GM21390 (cell line): ENCODE measurements around the gene NUP214.

Source experiments
- ATAC-seq: cut with Tn5 transposase; IDR thresholded peaks from one replicate; pipeline ENCODE4 v1.9.1; 2021; ENCODE audit not compliant: unreplicated experiment

Gene NUP214

DNA sequence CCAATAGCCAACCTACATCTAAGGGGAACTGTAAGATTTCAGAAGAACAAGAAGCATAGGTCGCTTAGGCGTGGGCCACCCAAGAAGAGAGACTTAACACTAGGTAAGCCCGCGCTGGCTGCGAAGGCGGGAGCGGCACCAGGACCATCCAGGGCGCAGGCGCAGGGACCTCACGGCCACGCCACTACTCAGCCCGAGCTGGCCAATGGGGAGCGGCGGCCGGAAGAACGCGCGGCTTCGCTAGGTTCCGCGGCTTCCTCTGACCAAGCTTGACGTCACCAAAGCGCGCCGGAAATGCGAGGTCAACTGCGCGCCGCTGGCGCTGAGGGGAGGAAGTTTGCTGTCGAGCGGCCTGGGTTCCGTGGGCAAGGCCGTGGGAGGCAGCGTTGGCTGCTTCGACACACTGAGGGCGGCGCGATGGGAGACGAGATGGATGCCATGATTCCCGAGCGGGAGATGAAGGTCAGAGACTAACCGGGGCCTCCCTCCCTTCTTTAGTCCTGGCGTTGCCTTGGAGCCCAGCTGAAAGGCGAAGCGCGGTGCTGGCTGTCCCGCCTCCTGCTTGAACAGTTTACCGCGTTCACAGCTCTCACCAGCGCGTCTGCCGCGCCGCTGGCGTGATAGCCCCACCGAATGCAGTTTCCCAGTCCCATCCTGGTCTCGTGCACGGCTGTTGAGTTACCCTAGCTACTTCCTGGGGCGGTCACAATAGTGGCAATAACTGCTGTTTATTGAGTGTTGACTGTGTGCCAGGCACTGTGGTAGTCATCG, at the start of gene NUP214:
Gene NUP214 (plus strand): TSS at position 299 of the 771 bp plus-strand sequence. CDS start 119 bp downstream, at position 418.
- peak; percentile 94 for ATAC-seq

GRCh38 chr9:131076347-131077195, 48.8 kb upstream of the NUP214 start:
- no peak for ATAC-seq

DNA sequence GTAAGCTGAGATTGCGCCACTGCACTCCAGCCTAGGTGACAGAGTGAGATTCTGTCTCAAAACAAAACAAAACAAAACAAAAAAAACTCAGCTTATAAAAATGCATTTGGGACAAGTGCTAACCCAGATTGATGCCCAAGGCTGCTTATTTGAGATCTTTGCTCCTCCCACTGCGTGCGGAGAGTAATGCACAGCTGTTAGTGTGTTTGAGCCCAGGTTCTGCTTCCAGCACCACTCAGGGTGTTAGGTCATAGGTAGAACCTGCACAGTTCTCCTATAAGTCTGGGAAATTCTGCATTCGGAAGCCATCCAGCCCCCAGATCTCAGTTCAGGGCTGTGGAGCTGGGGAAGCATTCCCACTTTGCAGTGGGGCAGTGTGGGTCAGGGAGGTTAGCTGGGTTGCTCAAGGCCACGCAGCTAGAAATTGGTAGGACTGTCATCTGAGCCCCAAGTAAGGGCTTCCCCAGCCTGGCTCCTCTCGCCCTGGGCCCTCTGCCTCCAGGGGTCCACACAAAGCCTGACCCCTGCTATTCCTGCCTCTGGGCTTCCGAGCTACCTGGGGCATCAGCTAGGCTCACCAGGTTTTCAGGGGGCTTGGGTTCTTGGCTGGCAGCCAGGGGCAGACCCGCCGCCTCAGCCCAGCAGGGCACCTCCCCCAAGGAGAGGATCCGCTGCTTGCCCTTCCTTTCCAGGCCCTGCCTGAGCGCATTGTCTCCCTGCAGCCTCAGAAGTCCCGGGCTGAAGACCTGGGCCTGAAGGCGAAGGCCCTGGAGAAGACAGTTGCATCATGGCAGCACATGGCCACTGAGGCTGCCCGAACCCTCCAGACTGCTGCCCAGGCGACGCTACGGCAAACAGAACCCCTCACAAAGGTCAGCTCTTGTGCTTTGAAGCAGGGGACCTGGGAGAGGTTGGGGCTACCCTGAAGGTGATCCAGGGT, 46.7 kb upstream of the NUP214 start:
- no peak for ATAC-seq

- ATAC-seq = no peak
These were observed 44.8 kb upstream of the NUP214 start for GRCh38 chr9:131080589-131080988.

GRCh38 chr9:131081868-131082267, 43.5 kb upstream of the NUP214 start:
- no peak for ATAC-seq

DNA sequence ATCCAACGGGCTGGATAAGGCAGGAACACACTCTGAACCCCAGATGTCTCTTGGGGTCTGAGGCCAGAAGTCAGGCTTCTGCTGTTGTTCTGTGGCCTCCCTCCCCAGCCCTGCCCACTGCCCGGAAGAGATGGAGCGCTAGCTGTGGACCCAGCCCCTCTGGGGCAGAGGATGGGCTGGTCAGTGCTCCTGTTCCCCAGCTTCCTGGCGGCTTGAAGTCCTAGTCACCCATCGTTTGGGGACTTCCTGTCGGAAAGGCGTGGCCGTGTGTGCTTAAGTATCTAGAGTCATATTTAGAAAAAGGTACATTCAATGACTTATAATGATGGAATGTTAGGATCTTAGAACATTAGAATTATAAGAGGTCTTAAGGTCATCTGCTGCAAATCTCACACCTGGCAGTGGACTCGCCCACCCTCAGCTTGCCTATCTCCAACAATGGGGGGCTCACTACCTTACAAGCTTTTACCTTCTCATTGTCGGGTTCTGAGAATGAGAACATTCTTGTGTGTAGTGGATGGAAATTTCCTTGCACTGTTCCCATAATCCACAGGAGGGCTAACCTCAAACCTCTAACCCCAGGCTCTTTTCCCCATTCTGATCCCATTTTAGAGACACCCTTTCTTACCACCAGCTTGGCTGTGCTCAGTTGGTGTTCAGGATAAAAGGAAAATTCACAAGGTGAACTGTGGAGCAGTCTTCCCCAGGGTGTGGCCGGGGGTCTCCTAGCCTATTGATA, 42.4 kb upstream of the NUP214 start:
- no peak for ATAC-seq

DNA sequence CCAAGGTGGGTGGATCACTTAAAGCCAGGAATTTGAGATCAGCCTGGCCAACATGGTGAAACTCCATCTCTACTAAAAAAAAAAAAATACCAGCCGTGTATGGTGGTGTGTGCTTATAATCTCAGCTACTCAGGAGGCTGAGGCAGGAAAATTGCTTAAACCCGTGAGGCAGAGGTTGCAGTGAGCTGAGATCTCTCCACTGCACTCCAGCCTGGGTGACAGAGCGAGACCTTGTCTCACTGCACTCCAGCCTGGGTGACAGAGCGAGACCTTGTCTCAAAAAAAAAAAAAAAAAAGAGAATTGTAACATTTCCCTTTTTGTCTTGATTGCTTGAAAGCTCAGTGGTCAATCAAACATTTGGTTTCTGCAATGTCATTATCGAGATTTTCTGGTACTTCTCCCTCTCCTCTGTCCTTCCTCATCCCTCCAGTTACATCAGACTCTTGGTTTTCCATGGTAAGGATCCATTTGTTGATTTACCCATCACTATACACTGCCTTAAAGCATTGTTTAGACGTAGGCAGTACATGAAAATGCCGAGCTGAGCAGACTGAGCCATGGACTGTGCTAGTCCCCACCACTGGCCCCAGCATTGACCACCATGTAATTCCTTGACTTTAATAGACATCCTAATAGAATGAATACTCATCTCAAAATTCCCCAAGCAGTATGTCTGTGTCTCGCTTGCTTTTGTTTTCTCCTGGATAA, 40.6 kb upstream of the NUP214 start:
- no peak for ATAC-seq

GRCh38 chr9:131085370-131086122, 39.8 kb upstream of the NUP214 start:
- no peak for ATAC-seq

GRCh38 chr9:131087354-131087893, 38.0 kb upstream of the NUP214 start:
- no peak for ATAC-seq

DNA sequence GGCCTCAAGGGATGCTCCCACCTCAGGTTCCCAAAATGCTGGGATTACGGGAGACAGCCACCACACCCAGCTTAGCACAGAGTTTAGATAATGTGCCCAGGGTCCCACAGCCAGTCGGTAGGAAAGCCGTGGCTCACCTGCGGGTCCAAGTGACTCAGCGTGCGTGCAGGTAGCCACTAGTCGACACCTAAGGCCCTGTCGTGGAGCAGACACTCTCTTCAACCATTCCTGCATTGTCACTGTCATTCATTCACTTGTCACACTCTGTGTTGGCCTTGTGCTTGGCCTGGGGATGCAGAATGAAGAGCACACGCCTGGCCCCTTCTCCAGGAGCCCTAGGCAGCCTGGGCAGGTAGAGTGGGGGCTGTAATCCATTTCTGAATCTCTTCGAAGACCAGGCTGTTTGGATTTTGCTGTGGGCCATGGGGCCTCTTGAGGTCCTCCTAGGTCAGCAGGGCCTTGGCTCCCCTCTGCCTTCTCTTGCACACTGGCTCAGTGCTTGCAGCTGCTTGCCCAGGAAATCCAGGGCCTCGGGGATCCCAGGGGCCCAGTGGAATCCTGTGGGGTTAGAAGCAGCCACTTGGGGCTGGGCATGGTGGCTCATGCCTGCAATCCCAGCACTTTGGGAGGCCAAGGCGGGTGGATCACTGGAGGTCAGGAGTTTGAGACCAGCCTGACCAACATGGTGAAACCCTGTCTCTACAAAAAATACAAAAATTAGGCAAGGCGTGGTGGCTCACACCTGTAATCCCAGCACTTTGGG, 35.2 kb upstream of the NUP214 start:
- ATAC-seq = no peak

- ATAC-seq = no peak
These were observed 33.9 kb upstream of the NUP214 start for GRCh38 chr9:131091352-131091992.

DNA sequence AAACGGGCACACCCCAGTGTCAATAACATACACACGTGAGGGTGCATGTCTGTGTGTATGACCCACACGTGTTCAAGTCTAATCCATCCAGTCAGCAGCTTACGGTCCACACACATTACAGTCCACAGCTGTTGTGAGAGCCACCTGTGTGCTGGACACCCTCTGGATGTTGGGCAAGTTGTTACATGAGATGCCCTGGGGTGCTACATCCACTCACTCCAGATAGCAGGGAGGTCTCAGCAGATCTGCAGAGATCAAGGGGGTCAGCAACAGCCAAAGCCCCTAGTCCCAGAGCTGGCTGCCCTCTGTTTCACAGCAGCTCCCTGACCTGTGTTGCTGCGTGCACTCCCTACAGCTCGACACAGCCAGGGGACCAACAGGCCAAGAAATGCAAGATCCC, 33.4 kb upstream of the NUP214 start:
- no peak for ATAC-seq

DNA sequence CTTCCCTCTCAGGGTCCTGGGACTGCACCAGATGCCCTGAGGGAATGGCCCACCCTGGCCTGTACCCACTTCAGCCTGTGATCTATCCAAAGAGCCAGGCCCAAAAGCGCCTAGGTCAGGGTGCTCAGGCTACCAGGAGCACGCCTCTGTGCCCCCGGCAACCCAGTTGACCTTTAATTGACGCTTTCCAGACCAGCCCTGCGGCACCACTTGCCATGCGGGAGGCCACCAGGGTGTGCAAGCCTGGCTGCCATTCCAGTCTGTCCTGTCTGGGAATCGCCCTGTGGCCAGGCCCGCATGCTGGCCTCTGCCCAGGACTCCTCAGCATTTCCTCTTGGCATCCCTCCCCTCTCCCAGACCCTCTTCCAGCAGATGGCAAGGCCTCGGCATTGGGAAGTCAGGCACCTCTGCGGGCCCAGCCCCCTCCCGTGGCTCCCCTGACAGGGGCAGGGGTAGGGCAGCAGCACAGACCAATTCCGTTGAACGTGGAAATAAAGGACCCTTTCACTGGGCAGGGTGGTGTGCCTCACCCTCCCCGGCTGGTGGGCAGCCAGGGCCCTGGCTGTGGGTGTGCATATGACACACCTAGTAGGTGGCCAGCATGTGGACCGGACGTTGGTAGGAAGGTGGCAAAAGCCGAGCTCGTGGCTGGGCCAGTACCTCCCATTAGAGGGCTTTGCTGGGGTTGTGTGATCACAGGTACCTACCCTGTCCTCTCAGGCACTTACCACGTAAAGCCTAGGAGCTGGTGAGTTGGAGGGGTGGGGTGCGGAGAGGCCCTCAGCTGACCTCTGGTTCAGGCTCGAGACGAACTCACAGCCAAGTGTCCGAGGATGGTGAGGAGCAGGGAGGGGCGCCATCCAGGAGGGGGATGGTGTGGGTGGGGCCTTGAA, 32.6 kb upstream of the NUP214 start:
- ATAC-seq = no peak

DNA sequence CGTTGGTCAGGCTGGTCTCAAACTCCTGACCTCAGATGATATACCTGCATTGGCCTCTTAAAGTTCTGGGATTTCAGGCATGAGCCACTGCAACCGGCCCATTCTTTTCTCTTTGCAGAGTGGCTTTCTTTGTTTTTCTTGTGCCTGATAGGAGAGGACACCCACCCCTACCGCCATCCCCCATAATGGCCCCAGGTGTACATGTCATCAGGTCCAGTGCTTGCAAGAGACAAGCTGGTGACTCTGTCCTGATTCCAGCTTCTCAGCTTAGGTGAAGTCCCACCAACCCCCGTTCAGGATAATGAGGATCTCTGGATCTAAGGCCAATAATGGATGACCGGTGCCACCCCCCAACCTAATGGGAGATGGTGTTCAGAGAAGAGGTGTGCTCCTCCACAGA, 31.4 kb upstream of the NUP214 start:
- no peak for ATAC-seq

- no peak for ATAC-seq
These were observed 30.8 kb upstream of the NUP214 start for GRCh38 chr9:131094622-131095021.

GRCh38 chr9:131095666-131096268, 29.6 kb upstream of the NUP214 start:
- ATAC-seq = no peak
